HEK293 (cell line): ENCODE results near the gene RAMP3.

Experiments
- CTCF ChIA-PET: fragments of 350-600 bp; formaldehyde crosslinking; extraction: SDS; loops from one replicate; lab custom pipeline; 2021; ENCODE audit warnings: antibody characterized with exemption; lab: Yijun Ruan, JAX
- POLR2A ChIA-PET: fragments of 300-600 bp; formaldehyde crosslinking; extraction: SDS; loops from one replicate; lab custom pipeline; 2020; ENCODE audit warnings: antibody characterized with exemption, inconsistent platforms; lab: Yijun Ruan, JAX
- H3K27ac ChIP-seq: fragments of 200-500 bp; sonication (Bioruptor generic); 2 replicates; pipeline ENCODE4 v1.5.1; 2014; ENCODE audit warnings: low read depth, low read length, control low read depth, inconsistent platforms; ENCODE audit errors: extremely low read depth
- H3K36me3 ChIP-seq, 2 experiments: fragments of 200-500 bp in 1 of 2; sonication (Bioruptor generic) in 1 of 2; 1 replicate in 1 of 2; 2 replicates in 1 of 2; pipeline ENCODE4 v1.5.1; 2014 to 2017; ENCODE audit warnings: inconsistent platforms in 2 of 2, low read length in 2 of 2; ENCODE audit not compliant: control insufficient read depth in 2 of 2, insufficient read depth in 1 of 2
- H3K4me1 ChIP-seq: fragments of 200-500 bp; sonication (Bioruptor generic); 2 replicates; pipeline ENCODE4 v1.5.1; 2014; ENCODE audit warnings: mild to moderate bottlenecking, low read length, inconsistent platforms; ENCODE audit not compliant: control insufficient read depth, insufficient read depth
- H3K4me3 ChIP-seq: 2 replicates; pipeline ENCODE4 v1.5.1; 2011; ENCODE audit warnings: low read depth, mild to moderate bottlenecking, control low read depth, low read length, moderate library complexity
- H3K9me3 ChIP-seq: fragments of 200-500 bp; sonication (Bioruptor generic); 2 replicates; pipeline ENCODE4 v1.5.1; 2014; ENCODE audit warnings: low read depth, low read length, inconsistent platforms; ENCODE audit not compliant: control insufficient read depth, insufficient read depth
- KLF1 ChIP-seq: fragments of 450-650 bp; formaldehyde crosslinking; IDR thresholded peaks from 2 replicates; pipeline ENCODE4 v1.5.1; 2016; ENCODE audit warnings: missing biosample characterization, missing genetic modification characterization
- REST ChIP-seq: fragments of 450-650 bp; formaldehyde crosslinking; IDR thresholded peaks from 2 replicates; pipeline ENCODE4 v1.5.1; 2016; ENCODE audit warnings: missing biosample characterization, missing genetic modification characterization
- SALL2 ChIP-seq: fragments of 450-650 bp; formaldehyde crosslinking; IDR thresholded peaks from 2 replicates; pipeline ENCODE4 v1.5.0; 2017; ENCODE audit warnings: missing biosample characterization, mild to moderate bottlenecking, missing genetic modification characterization, borderline replicate concordance
- ZBTB6 ChIP-seq: fragments of 450-650 bp; formaldehyde crosslinking; IDR thresholded peaks from 2 replicates; pipeline ENCODE4 v1.5.1; 2017; ENCODE audit warnings: missing biosample characterization, missing genetic modification characterization
- ZNF146 ChIP-seq: fragments of 450-650 bp; formaldehyde crosslinking; IDR thresholded peaks from 2 replicates; pipeline ENCODE4 v1.5.1; 2016; ENCODE audit warnings: missing biosample characterization, missing genetic modification characterization
- ZNF221 ChIP-seq: fragments of 450-650 bp; formaldehyde crosslinking; IDR thresholded peaks from 2 replicates; pipeline ENCODE4 v1.5.1; 2017; ENCODE audit warnings: missing biosample characterization, missing genetic modification characterization, borderline replicate concordance
- ZNF24 ChIP-seq: fragments of 450-650 bp; formaldehyde crosslinking; IDR thresholded peaks from 2 replicates; pipeline ENCODE4 v1.5.1; 2016; ENCODE audit warnings: missing biosample characterization, missing genetic modification characterization
- ZNF248 ChIP-seq: fragments of 450-650 bp; formaldehyde crosslinking; IDR thresholded peaks from 2 replicates; pipeline ENCODE4 v1.5.1; 2017; ENCODE audit warnings: missing biosample characterization, missing genetic modification characterization
- ZNF366 ChIP-seq: fragments of 450-650 bp; formaldehyde crosslinking; conservative IDR thresholded peaks from 2 replicates; pipeline ENCODE4 v1.5.1; 2016; ENCODE audit warnings: missing biosample characterization, missing genetic modification characterization
- ZNF391 ChIP-seq: fragments of 450-650 bp; formaldehyde crosslinking; IDR thresholded peaks from 2 replicates; pipeline ENCODE4 v1.5.1; 2016; ENCODE audit warnings: low read depth, missing biosample characterization, missing genetic modification characterization, borderline replicate concordance
- ZNF473 ChIP-seq: fragments of 450-650 bp; formaldehyde crosslinking; IDR thresholded peaks from 2 replicates; pipeline ENCODE4 v1.5.1; 2017; ENCODE audit warnings: missing biosample characterization, missing genetic modification characterization
- ZNF488 ChIP-seq: fragments of 450-650 bp; formaldehyde crosslinking; IDR thresholded peaks from 2 replicates; pipeline ENCODE4 v1.5.1; 2016; ENCODE audit warnings: missing biosample characterization, missing genetic modification characterization
- ZNF514 ChIP-seq: fragments of 450-650 bp; formaldehyde crosslinking; IDR thresholded peaks from 2 replicates; pipeline ENCODE4 v1.5.1; 2016; ENCODE audit warnings: missing biosample characterization, missing genetic modification characterization
- ZNF660 ChIP-seq: fragments of 450-650 bp; IDR thresholded peaks from 2 replicates; pipeline ENCODE4 v1.5.1; 2018; ENCODE audit warnings: missing biosample characterization, mild to moderate bottlenecking, missing genetic modification characterization
- ZNF692 ChIP-seq: fragments of 450-650 bp; formaldehyde crosslinking; IDR thresholded peaks from 2 replicates; pipeline ENCODE4 v1.5.1; 2016; ENCODE audit warnings: missing biosample characterization, missing genetic modification characterization
- ZNF776 ChIP-seq: fragments of 450-650 bp; formaldehyde crosslinking; IDR thresholded peaks from 2 replicates; pipeline ENCODE4 v1.5.0; 2017; ENCODE audit warnings: missing biosample characterization, missing genetic modification characterization, borderline replicate concordance
- ZSCAN4 ChIP-seq: fragments of 450-650 bp; formaldehyde crosslinking; IDR thresholded peaks from 2 replicates; pipeline ENCODE4 v1.5.1; 2017; ENCODE audit warnings: missing biosample characterization, missing genetic modification characterization

Gene RAMP3

GRCh38 chr7:45224832-45225231 is 67.2 kb downstream of the RAMP3 start:
- H3K36me3 ChIP-seq: no peaks in the 10 kb centered on the region
- ChIA-PET CTCF (no interaction called here), POLR2A (no interaction called here)

GRCh38 chr7:45225311-45225947 is 67.8 kb downstream of the RAMP3 start:
- POLR2A ChIA-PET: no interaction called here
- TF ChIP-seq ZSCAN4 (peak; percentile 46; the same call in 1 of the 2 replicates), ZNF391 (no peak), ZNF146 (tag by site-specific recombination) (no peak), ZNF221 (tag by site-specific recombination) (no peak), ZNF514 (no peak), ZNF366 (no peak), ZNF660 (tag by site-specific recombination) (no peak)
- Histone ChIP-seq H3K4me1 (no peaks in the 10 kb centered on the region), H3K9me3 (no peaks in the 10 kb centered on the region), H3K36me3 (no peaks in the 10 kb centered on the region), H3K27ac (no peak overlapping the region), H3K4me3 (no peak overlapping the region)
- CTCF ChIA-PET: interaction anchor here (0.8 kb wide), 1 partner anchor 35 kb away, joined by 3 read pairs; no protein-coding TSS in a partner anchor

More at GRCh38 chr7:45224832-45225231, 67.2 kb downstream of the RAMP3 start:
- H3K4me3 ChIP-seq: no peak overlapping the region
- TF ChIP-seq REST (peak; percentile 94), ZNF24 (tag by site-specific recombination) (no peak), ZNF692 (tag by site-specific recombination) (no peak), ZBTB6 (tag by site-specific recombination) (no peak), ZNF776 (tag by site-specific recombination) (no peak), KLF1 (tag by site-specific recombination) (no peak)
- TF ChIP-seq, all 188 proteins: peak for 1
- H3K4me1 ChIP-seq: no peaks in the 10 kb centered on the region
- no peaks in the 10 kb centered on the region for H3K9me3 ChIP-seq
- no peak overlapping the region for H3K27ac ChIP-seq

- Histone ChIP-seq H3K4me1 (no peaks in the 10 kb centered on the region), H3K9me3 (no peaks in the 10 kb centered on the region), H3K27ac (no peak overlapping the region), H3K4me3 (no peak overlapping the region), H3K36me3 (no peaks in the 10 kb centered on the region)
- CTCF ChIA-PET: interaction anchor here (0.8 to 1.7 kb wide), 2 partner anchors 8 to 34 kb away, joined by 3 to 6 read pairs; no protein-coding TSS in a partner anchor
- POLR2A ChIA-PET: no interaction called here
- TF ChIP-seq ZNF473 (no peak), ZNF488 (tag by site-specific recombination) (no peak), SALL2 (tag by site-specific recombination) (no peak), ZBTB6 (tag by site-specific recombination) (no peak), ZNF248 (tag by site-specific recombination) (no peak), ZSCAN4 (no peak)
Observed at GRCh38 chr7:45225948-45226335, 68.4 kb downstream of the RAMP3 start.
